GM12873 (cell line): ENCODE measurements around the gene CLIC5.

ENCODE experiments used
- TF ChIP-seq, protein P1 (sequence below): IDR thresholded peaks from 2 replicates; pipeline ENCODE4 v1.5.1; 2012; ENCODE audit warnings: low read depth, mild to moderate bottlenecking, moderate library complexity, low read length, control low read depth; ENCODE audit not compliant: insufficient read depth; ENCODE audit errors: missing control alignments

CLIC5 gene

DNA sequence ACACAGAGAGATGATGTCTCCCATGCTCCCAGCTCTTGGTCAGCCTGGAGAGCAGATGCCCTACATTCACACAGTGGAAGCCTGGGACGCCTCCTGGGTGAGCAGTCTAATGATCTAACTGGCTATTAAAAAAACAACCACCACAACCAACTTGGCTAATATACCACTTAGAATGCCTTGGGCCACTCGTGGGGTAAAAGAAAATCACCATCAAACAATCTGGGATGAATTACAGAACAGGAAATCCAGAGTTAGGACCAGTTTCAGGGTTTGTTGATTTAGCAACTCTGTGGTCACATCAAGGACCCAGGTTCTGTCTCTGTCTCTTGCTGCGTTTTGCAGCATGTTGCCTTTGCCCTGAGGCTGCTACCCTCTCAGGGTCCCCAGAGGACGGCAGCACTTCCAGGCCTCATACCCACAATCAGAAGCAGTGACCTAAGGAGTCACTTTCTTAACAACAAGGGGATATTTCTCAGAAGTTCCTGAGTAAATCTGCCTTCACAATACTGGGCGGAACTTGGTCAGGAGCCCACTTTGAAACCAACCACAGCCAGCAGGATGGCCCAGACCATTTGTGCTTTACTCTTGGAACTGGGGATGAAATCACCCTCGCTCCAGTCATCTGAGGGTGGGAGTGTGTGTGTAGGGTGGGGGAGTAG, 118.7 kb downstream of the CLIC5 start:
- TF ChIP-seq, protein P1, sequence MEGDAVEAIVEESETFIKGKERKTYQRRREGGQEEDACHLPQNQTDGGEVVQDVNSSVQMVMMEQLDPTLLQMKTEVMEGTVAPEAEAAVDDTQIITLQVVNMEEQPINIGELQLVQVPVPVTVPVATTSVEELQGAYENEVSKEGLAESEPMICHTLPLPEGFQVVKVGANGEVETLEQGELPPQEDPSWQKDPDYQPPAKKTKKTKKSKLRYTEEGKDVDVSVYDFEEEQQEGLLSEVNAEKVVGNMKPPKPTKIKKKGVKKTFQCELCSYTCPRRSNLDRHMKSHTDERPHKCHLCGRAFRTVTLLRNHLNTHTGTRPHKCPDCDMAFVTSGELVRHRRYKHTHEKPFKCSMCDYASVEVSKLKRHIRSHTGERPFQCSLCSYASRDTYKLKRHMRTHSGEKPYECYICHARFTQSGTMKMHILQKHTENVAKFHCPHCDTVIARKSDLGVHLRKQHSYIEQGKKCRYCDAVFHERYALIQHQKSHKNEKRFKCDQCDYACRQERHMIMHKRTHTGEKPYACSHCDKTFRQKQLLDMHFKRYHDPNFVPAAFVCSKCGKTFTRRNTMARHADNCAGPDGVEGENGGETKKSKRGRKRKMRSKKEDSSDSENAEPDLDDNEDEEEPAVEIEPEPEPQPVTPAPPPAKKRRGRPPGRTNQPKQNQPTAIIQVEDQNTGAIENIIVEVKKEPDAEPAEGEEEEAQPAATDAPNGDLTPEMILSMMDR, result no peak

DNA sequence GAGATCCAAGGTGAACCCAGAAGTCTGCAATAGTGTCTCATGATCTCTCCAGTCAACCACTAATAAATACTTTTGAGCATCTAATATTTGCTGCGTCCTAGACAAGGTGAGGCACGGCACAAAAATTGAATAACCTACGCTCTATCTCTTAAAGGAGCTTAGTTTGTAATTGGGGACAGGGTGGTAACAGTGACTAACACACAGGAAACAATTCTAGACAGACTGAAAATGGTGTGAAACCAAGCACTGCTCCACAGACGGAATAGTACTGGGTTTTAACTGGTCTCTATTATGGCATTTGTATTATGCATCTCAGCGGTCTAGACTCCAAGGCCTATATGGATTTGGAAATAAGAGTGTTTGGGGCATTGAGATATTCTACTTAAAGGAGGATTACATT, 120.1 kb downstream of the CLIC5 start:
- TF ChIP-seq, protein P1, result no peak

DNA sequence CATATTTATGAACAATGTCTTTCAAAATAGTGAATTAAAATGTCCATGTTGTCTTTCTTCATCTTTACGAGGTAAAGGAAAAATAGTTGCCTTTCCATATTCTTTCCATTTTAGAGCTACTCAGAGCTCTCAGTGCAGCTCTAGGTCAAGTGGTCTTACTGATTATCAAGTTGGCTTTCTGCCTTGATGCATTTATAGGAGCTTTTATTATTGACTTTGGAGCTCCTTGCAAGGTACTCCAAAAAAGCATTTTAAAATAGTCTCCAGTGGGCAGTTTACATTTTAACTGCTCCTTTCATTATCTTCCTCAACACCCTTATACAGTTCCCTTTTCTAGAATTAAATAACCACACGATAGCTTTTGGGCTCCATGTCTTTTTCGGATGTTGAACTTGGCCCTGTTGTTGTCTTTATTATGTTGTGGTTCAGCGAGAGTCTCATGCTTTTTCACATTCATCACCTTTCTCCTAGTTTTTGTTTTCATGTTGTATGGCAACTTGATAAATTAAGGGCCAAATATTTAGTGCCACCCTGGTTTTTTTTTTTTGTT, 122.9 kb downstream of the CLIC5 start:
- TF ChIP-seq, protein P1, result no peak

DNA sequence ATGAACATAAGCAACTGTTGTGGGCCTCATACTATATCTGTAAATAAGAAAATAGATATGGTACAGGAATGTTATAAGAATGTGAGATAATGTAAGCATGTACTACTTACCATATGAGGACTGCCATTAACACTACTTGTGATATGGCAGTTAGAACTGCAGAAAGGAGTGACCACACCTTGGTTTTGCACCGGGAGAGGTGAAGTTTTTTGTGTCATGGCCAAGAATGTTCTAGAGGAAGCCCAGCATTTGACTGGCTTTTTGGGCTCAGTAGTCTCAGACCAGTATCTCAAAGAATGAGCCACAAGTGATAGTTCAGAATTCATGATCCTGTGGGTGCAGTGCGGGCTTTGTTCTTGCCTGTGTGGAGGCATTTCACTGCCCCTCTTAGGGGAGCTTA, 123.5 kb downstream of the CLIC5 start:
- TF ChIP-seq, protein P1, result no peak

DNA sequence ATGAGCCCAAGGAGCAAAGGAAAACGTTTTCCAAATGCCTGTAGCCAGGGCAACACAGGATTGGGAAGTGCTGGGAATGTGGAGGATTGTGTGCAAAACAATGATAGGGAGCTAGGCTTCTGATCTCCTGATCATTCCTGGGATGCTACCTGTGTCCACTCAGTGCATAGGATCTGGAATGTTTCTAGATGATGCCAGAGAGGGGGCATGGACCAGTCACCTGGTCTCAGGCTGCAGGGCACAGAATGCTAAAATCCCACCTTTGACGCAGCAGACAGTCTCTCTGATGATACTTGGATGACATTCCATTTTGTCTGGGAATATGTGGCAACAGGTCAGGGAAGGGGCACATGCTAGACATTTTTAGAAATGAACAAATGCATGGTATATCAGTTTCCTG, 128.9 kb downstream of the CLIC5 start:
- TF ChIP-seq, protein P1, result no peak

DNA sequence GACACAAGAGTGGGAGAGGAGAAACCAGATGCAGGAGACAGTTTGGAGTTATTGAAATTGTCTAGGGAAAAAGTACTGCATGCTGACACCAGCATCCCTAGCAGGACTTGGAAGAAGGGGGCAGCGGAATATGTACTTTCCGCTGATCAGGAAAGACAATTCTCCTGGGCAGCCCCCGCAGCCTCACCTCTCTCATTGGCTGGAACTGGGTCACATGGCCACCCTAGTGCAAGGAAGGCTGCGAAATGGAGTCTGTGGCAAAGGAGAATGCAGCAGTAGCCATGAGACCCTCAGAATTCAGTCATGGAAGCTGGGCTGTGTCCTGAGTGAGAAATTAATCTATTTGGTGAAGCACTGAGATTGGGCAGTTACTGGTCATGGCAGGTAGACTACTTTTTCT, 131.3 kb downstream of the CLIC5 start:
- TF ChIP-seq, protein P1, result no peak

DNA sequence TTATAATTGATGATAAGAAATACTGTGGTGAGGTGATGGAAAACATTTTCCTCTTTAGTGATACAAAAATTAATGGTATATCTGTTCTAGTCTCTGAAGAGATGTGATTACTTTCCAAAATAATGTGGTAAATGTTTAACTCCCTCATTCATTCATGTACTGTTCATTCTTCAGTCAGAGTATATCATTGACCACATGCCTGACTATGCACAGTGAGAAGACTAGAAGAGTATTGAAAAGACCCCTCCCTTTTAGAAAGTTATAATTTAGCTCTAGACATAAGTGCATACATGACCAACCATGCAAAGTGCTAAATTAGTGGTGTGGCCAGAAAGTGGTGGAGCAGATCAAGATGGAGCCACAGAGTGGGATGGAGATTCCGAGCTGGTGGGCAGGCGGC, 133.0 kb downstream of the CLIC5 start:
- TF ChIP-seq, protein P1, result no peak
